ENCODE results near the gene C14orf132.

The C14orf132 gene

DNA sequence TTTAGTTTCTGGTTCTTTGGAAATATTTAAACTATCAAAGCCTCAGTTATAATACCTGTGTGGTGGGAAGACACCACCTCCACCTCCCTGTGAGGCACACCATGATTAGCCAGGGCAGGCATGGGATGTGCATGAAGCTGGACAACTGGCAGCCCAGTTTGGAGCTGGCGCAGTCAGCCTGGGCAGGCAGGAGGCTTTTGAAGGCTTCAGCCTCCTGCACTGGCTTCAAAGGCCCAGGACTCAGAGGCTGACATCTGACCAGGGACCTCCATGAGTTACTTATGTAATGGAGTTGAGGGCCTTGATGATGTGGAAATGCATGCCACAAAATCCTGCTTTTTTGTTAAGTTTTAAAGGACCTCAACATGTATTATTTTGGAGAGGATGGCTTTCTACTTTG is 30.3 kb downstream of the C14orf132 start:
- no peak for ATAC-seq

DNA sequence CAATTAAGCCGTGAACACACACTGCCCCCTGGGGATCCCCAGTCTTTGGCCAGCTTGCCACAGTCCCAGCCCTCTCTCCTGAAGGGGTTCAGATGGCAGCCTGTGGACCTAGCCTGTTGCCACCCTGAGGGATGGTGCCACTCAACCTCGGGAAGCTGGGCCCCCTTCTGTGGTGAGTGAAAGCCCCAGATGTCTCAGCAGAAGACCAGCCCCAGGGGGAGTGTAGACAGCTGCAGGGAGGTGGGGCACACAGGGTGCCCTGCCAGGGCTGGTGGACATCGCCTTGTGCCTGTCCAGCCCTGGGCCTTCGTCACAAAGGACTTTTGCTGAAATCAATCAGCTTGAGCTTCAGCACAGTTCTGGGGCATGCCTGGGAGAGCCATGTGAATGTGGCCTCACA is 32.4 kb downstream of the C14orf132 start:
- ATAC-seq, result no peak
- TF ChIP-seq, protein P1, sequence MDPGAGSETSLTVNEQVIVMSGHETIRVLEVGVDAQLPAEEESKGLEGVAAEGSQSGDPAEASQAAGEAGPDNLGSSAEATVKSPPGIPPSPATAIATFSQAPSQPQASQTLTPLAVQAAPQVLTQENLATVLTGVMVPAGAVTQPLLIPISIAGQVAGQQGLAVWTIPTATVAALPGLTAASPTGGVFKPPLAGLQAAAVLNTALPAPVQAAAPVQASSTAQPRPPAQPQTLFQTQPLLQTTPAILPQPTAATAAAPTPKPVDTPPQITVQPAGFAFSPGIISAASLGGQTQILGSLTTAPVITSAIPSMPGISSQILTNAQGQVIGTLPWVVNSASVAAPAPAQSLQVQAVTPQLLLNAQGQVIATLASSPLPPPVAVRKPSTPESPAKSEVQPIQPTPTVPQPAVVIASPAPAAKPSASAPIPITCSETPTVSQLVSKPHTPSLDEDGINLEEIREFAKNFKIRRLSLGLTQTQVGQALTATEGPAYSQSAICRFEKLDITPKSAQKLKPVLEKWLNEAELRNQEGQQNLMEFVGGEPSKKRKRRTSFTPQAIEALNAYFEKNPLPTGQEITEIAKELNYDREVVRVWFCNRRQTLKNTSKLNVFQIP (CRISPR knock-in tag; IDR thresholded peaks at IDR 0.05; ENCODE audit: borderline replicate concordance, low read depth), result no peak
- TF ChIP-seq OSR1 (CRISPR knock-in tag; IDR thresholded peaks at IDR 0.05), result no peak
- no peak for TF ChIP-seq CSDC2 (CRISPR knock-in tag; IDR thresholded peaks at IDR 0.05)
- TF ChIP-seq TOX (CRISPR knock-in tag; IDR thresholded peaks at IDR 0.05; ENCODE audit: borderline replicate concordance), result no peak
- no peak for TF ChIP-seq ARNTL (CRISPR knock-in tag; IDR thresholded peaks at IDR 0.05; ENCODE audit: borderline replicate concordance, low read depth)
- TF ChIP-seq, protein P2, sequence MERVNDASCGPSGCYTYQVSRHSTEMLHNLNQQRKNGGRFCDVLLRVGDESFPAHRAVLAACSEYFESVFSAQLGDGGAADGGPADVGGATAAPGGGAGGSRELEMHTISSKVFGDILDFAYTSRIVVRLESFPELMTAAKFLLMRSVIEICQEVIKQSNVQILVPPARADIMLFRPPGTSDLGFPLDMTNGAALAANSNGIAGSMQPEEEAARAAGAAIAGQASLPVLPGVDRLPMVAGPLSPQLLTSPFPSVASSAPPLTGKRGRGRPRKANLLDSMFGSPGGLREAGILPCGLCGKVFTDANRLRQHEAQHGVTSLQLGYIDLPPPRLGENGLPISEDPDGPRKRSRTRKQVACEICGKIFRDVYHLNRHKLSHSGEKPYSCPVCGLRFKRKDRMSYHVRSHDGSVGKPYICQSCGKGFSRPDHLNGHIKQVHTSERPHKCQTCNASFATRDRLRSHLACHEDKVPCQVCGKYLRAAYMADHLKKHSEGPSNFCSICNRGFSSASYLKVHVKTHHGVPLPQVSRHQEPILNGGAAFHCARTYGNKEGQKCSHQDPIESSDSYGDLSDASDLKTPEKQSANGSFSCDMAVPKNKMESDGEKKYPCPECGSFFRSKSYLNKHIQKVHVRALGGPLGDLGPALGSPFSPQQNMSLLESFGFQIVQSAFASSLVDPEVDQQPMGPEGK (CRISPR knock-in tag; IDR thresholded peaks at IDR 0.05; ENCODE audit: borderline replicate concordance), result no peak
- no peak for TF ChIP-seq BACH2 (CRISPR knock-in tag; IDR thresholded peaks at IDR 0.05; ENCODE audit: borderline replicate concordance)
- TF ChIP-seq RARB (CRISPR knock-in tag; IDR thresholded peaks at IDR 0.05), result no peak
- no peak for TF ChIP-seq ISL1 (CRISPR knock-in tag; IDR thresholded peaks at IDR 0.05)
- no peak for TF ChIP-seq ZNF565 (CRISPR knock-in tag; conservative IDR thresholded peaks at IDR 0.05; ENCODE audit: low read depth)
- TF ChIP-seq TCF4 (CRISPR knock-in tag; IDR thresholded peaks at IDR 0.05; ENCODE audit: borderline replicate concordance), result no peak
- TF ChIP-seq SNAI2 (CRISPR knock-in tag; IDR thresholded peaks at IDR 0.05), result no peak
- TF ChIP-seq ESRRG (CRISPR knock-in tag; IDR thresholded peaks at IDR 0.05), result no peak
- no peak for TF ChIP-seq ZFP3 (CRISPR knock-in tag; IDR thresholded peaks at IDR 0.05)
- TF ChIP-seq, protein P3, sequence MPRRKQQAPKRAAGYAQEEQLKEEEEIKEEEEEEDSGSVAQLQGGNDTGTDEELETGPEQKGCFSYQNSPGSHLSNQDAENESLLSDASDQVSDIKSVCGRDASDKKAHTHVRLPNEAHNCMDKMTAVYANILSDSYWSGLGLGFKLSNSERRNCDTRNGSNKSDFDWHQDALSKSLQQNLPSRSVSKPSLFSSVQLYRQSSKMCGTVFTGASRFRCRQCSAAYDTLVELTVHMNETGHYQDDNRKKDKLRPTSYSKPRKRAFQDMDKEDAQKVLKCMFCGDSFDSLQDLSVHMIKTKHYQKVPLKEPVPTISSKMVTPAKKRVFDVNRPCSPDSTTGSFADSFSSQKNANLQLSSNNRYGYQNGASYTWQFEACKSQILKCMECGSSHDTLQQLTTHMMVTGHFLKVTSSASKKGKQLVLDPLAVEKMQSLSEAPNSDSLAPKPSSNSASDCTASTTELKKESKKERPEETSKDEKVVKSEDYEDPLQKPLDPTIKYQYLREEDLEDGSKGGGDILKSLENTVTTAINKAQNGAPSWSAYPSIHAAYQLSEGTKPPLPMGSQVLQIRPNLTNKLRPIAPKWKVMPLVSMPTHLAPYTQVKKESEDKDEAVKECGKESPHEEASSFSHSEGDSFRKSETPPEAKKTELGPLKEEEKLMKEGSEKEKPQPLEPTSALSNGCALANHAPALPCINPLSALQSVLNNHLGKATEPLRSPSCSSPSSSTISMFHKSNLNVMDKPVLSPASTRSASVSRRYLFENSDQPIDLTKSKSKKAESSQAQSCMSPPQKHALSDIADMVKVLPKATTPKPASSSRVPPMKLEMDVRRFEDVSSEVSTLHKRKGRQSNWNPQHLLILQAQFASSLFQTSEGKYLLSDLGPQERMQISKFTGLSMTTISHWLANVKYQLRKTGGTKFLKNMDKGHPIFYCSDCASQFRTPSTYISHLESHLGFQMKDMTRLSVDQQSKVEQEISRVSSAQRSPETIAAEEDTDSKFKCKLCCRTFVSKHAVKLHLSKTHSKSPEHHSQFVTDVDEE (CRISPR knock-in tag; IDR thresholded peaks at IDR 0.05), result no peak
- no peak for TF ChIP-seq GLIS3 (CRISPR knock-in tag; IDR thresholded peaks at IDR 0.05)
- TF ChIP-seq PPARA (CRISPR knock-in tag; IDR thresholded peaks at IDR 0.05; ENCODE audit: borderline replicate concordance), result no peak
- TF ChIP-seq ZNF8 (CRISPR knock-in tag; IDR thresholded peaks at IDR 0.05), result no peak
- no peak for TF ChIP-seq ZC3H10 (CRISPR knock-in tag; IDR thresholded peaks at IDR 0.05)

More for the DNA sequence above, 30.3 kb downstream of the C14orf132 start:
- no peak for TF ChIP-seq RARB (CRISPR knock-in tag; IDR thresholded peaks at IDR 0.05)
- TF ChIP-seq, protein P3 (CRISPR knock-in tag; IDR thresholded peaks at IDR 0.05), result no peak

DNA sequence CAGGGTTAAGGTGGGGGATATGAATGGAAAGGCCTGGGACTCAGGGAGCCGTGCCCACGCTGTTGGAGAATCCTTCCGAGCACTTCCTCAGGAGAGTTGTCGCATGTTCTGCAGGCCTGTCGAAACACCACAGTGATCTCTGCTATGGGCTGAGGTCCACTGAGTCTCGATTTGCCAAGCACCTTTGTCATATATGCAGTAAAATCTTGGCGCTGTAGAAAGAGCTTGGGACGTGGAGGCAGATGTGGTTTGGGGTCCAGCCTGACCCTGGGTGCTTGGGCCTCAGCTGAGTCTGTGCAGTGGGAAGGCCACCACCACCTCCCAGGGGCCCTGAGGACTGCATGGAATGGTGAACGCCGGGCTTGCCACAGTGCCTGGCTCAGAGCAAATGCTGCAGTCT is 32.9 kb downstream of the C14orf132 start:
- ATAC-seq, result no peak
- TF ChIP-seq TCF4 (CRISPR knock-in tag; IDR thresholded peaks at IDR 0.05; ENCODE audit: borderline replicate concordance), result no peak
- TF ChIP-seq OSR1 (CRISPR knock-in tag; IDR thresholded peaks at IDR 0.05), result no peak
- TF ChIP-seq TOX (CRISPR knock-in tag; IDR thresholded peaks at IDR 0.05; ENCODE audit: borderline replicate concordance), result no peak
- TF ChIP-seq, protein P4, sequence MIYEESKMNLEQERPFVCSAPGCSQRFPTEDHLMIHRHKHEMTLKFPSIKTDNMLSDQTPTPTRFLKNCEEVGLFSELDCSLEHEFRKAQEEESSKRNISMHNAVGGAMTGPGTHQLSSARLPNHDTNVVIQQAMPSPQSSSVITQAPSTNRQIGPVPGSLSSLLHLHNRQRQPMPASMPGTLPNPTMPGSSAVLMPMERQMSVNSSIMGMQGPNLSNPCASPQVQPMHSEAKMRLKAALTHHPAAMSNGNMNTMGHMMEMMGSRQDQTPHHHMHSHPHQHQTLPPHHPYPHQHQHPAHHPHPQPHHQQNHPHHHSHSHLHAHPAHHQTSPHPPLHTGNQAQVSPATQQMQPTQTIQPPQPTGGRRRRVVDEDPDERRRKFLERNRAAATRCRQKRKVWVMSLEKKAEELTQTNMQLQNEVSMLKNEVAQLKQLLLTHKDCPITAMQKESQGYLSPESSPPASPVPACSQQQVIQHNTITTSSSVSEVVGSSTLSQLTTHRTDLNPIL (CRISPR knock-in tag; IDR thresholded peaks at IDR 0.05; ENCODE audit: low read depth), result no peak
- no peak for TF ChIP-seq GLIS3 (CRISPR knock-in tag; IDR thresholded peaks at IDR 0.05)
- no peak for TF ChIP-seq SNAI2 (CRISPR knock-in tag; IDR thresholded peaks at IDR 0.05)
- no peak for TF ChIP-seq ZFP30 (CRISPR knock-in tag; IDR thresholded peaks at IDR 0.05)
- no peak for TF ChIP-seq ZNF8 (CRISPR knock-in tag; IDR thresholded peaks at IDR 0.05)
- no peak for TF ChIP-seq ESRRG (CRISPR knock-in tag; IDR thresholded peaks at IDR 0.05)
- TF ChIP-seq ZNF70 (CRISPR knock-in tag; IDR thresholded peaks at IDR 0.05), result no peak
- TF ChIP-seq, protein P3 (CRISPR knock-in tag; IDR thresholded peaks at IDR 0.05), result no peak
- no peak for TF ChIP-seq ISL1 (CRISPR knock-in tag; IDR thresholded peaks at IDR 0.05)

Measured in SK-N-SH treated with all-trans-retinoic acid at 6 μM for 48 hours (cell line).